NCI-H446 treated with DMSO at 0.1 percent for 48 hours (cell line): ENCODE measurements around the gene SREBF2.

Experiments
- DNase-seq: peaks from one replicate; lab custom pipeline; 2025; lab: John Stamatoyannopoulos, UW

SREBF2 gene

GRCh38 chr22:41876675-41877074, 43.8 kb downstream of the SREBF2 start:
- no peak for DNase-seq

- DNase-seq: no peak
Measured at GRCh38 chr22:41880653-41881052, 47.7 kb downstream of the SREBF2 start.

DNA sequence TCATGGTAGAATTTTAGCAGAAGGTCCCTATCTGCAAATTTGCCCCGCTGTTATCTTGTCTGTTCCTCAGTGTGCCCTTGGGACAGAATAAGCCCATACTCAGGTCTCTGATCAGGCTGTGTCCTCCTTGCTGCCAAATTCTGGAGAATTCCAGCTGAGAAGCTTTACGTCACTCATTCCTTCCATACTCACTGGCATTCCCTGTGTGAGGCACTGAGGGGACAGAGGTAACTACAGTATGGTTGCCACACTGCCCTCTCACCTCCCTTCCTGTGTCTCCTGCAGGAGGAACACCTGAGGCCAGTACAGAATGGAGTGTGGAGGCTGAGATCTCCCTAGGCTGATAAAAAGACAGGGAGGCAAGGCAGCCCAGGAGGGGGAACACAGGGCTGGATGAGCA, 50.5 kb downstream of the SREBF2 start:
- no peak for DNase-seq

GRCh38 chr22:41885116-41885515, 52.2 kb downstream of the SREBF2 start:
- DNase-seq: no peak

DNA sequence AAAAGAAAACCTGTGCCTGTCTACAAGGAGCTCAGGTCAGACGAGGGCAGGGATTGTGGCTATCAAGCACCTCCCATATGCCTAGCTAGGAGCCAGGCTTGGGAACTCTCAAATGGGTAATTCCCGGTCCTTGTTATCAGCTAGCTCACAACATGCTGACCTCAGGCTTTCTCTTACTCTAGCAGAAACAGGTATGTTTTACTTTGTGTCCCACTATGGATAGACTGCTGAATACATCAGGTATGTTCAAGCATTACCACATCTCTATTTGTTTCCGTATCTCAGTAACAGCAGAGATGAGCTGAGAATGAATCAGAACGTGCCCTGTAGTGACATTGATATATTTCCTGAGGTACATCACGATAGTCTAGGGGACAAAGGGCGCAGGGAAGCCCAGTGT, 52.6 kb downstream of the SREBF2 start:
- DNase-seq: no peak

- no peak for DNase-seq
Measured at GRCh38 chr22:41888627-41889200, 55.8 kb downstream of the SREBF2 start.

DNA sequence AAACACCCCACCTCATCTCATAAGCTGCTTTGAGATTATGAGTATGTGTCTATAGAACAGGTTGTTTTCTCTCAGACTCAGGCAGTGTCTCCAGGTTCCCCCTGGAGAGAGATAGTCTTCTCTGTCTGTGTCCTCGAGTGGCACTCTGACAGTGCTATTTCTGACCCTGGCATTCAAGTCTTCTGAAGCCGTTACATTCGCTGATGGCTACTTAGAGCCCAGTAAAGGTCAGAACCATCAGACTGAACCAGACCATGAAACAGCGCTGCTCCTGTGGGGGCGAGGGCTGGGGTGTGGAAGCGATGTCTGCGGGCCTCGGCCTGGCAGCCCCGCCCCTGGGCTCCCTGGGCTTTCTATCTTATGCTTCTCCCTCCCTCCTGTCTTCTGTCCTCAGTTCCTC, 58.5 kb downstream of the SREBF2 start:
- no peak for DNase-seq

GRCh38 chr22:41892721-41893120, 59.8 kb downstream of the SREBF2 start:
- no peak for DNase-seq

- DNase-seq: no peak
Measured at GRCh38 chr22:41893591-41894375, 60.9 kb downstream of the SREBF2 start.

GRCh38 chr22:41898645-41899044, 65.7 kb downstream of the SREBF2 start:
- no peak for DNase-seq

GRCh38 chr22:41899110-41899509, 66.2 kb downstream of the SREBF2 start:
- no peak for DNase-seq

- DNase-seq: no peak
Measured at GRCh38 chr22:41899992-41900651, 67.2 kb downstream of the SREBF2 start.

- DNase-seq: no peak
Measured at GRCh38 chr22:41900652-41901312, 67.9 kb downstream of the SREBF2 start.

GRCh38 chr22:41902016-41902415, 69.1 kb downstream of the SREBF2 start:
- no peak for DNase-seq

GRCh38 chr22:41902932-41903421, 70.1 kb downstream of the SREBF2 start:
- DNase-seq: no peak

DNA sequence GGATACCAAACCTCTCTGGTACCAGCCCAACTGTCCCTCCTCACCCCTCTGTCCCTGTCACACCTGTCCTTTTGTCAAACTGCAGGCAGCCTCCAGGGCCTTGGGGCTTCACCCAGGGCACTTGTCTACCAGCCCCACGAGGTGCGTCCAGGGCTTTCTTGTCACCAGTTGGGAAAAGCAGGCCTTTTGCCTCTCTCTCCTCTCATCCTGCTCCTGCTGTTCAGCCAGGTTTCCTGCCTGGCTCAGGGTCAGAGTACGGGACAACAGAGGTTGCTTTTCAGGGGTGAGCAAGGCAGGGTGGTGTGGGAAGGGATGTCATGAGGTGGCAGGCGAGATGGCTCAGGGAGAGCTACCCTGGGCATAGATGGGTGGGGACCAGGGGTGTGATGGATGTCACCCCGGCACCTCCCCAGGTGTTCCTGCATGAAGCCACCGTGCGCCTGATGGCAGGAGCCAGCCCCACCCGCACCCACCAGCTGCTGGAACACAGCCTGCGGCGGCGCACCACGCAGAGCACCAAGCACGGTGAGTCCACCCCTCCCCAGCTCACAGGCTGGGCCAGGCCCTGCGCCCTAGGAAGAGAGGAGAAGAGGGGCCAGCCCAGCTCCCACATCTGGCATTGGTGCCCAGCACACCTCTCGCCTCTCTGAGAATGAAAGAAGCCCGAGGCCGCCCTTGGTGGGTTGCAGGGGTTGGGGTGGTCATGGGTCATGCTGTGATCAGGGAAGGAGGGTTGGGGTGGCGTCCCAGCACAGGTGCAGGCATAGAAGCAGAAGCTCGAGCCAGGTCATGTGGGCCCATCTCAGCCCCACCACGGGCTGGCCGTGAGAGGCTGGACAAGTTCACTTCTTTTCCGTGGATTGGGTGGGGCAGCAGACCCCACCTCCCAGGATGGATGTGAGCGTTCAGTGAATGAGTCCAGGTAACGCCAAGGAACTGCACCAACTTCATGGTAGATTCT, 71.8 kb downstream of the SREBF2 start:
- DNase-seq: no peak

- DNase-seq: no peak
Measured at GRCh38 chr22:41905411-41906202, 72.7 kb downstream of the SREBF2 start.

DNA sequence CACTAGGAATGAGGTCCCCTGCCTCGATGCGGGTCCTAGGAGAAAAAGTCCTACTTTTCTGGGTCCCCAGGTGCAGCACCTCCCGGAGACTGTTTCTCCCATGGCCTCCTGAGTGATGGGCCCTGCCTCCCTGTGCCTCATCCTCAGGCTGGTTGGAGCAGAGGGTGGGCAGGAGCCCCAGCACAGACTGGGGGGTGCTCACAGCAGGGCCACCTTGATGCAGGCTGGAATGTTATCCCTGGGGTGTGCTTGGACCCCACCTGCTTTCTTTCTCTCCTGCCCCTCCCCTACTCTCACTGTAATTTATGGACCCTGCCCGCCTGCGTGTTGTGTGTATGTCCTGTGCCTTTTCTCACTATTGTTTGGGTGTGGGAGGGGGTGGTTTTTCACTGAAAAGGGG, 73.9 kb downstream of the SREBF2 start:
- no peak for DNase-seq

- DNase-seq: no peak
Measured at GRCh38 chr22:41907436-41908401, 74.8 kb downstream of the SREBF2 start.
